EH (cell line): ENCODE data around the gene SERTAD2.
A peak's percentile ranks its signal among the peaks of the same experiment; 100 is the strongest.

Experiments used
- DNase-seq: peaks from one replicate; pipeline ENCODE4 v3.0.0-alpha.2; 2015; ENCODE audit warnings: low read depth

Gene SERTAD2

DNA sequence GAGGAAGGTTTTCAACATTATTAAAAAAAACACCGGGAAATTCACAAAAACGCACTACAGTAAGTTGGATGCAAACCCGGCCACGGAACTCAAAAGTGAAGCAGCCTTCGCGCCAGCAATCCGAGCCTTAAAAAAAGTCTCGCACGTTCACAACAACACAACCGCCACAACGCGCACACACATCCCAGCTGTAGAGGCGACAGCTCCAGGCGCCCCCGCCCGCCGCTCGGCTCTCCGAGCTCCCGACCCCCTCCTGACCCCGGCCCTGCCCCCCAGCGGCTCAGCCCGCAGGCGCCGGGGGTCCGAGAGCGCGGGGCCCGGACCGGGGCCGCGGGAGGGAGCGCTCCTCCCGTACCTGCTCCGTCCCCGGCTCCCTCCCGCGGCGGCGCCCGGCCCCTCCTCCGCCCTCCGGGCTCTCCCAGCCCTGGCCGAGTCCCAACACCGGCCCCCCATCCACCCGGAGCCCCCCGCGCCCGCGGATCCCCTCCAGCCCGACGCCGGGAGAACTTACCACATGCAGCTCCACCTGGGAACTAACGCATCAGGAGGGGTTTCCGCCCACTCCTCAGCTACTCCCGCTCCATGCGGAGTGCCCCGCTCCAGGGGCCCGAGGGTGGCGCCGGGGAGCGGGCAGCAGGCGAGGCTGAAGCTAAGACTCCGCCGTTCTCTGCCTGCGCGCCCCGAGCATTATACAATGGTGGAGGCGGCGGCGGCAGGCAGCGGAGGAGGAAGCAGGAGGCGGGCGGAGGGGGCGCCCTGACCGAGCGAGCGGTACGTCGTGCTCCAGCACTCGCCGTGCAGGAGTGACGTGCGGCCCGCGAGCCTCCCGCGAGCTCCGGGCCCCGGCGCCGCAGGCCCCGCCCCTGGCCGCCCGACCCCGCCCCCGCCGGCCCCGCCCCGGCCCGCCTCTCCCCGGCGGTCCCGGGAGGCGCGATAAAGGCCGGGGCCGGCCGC lies at the start of gene SERTAD2:
SERTAD2 (minus strand) TSS at position 805 of the 954 bp plus-strand sequence. CDS start 17,042 bp downstream, outside the sequence.
- peak; percentile 91 for DNase-seq

GRCh38 chr2:64700133-64700809 lies 46.6 kb upstream of the SERTAD2 start:
- peak; percentile 56 for DNase-seq

GRCh38 chr2:64699712-64700111 lies 46.0 kb upstream of the SERTAD2 start:
- DNase-seq: no peak

- DNase-seq: peak; percentile 96
Observed at GRCh38 chr2:64698668-64699444, 45.1 kb upstream of the SERTAD2 start.

- no peak for DNase-seq
Observed at GRCh38 chr2:64698177-64698643, 44.5 kb upstream of the SERTAD2 start.

DNA sequence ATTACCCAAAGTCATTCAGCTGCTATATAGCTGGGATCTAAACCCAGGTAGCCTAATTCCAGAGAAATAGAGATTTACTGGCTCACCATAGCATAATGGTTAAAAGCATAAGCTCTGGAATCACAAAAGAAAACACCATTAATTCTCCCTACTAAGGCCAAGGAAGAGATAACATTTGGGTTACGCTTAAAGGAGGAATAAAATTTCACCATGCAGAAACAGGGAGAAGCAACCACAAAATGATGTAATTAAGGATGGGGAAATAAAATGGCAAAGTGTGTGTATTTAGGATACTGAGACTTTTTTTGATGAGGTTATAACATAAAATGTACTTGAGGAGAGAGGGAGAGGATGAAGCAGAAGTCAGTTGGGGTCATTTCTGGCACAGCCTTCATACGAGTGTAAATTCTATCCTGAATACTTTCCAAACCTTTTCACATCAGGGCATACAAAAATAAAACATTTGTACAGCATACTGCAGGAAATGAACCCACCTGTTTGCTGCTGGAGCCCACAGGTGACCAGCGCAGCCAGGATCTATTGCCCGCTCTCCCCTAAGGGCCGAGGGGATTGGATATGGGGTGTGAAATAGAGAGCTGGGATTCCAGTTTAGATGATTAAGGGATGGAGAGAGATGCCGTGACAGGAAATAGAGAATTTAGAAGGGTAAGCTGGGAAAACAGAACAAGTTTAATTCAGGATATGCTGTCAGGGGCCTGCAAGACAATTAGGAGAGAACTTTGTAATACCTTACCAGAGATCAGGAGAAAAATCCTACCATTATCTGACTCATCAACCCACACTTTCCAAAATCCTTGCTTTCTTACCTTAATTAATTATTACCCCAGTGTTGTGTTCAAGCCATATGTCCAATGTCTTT lies 43.8 kb upstream of the SERTAD2 start:
- DNase-seq: peak; percentile 51

DNA sequence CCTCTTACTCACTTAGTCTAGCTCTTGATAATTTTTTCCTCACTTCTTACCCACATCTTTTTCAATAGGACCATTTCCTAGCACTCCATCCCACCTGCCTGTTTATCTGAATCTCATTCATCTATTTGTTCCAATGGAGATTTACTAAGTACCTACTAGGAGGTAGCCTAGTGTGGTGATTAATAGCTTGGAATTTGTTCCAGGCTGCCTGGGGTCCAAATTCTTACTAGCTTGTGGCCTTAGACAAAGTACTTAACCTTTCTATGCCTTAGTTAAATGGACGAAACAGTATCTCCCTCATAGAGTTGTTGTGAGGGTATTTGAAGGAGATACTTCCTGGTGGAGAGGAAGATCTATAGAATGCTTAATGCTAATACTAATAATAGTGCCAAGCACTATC lies 42.9 kb upstream of the SERTAD2 start:
- DNase-seq: no peak

DNA sequence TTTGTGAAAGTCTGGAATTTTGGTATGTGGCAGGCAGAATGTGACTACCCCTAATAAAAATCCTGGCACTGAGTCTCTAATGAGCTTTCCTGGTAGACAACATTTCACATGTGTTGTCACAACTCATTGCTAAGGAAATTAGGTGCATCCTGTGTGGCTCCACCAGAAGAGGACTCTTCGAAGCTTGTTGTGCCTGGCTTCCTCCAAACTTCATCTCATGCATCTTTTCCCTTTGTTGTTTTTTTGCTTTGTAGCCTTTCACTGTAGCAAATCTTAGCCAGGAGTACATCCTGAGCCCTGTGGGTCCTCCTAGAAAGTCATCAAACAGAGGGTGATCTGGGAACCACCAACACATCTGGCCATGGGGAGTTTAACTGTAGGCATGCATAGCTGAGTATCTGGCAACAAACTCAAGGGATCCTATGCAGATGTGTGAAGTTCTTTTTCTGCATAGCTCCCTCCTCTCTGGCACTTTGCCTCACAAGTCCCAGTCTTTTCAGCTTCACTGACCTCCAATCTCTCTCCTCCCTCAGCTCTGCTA lies 42.1 kb upstream of the SERTAD2 start:
- peak; percentile 60 for DNase-seq

DNA sequence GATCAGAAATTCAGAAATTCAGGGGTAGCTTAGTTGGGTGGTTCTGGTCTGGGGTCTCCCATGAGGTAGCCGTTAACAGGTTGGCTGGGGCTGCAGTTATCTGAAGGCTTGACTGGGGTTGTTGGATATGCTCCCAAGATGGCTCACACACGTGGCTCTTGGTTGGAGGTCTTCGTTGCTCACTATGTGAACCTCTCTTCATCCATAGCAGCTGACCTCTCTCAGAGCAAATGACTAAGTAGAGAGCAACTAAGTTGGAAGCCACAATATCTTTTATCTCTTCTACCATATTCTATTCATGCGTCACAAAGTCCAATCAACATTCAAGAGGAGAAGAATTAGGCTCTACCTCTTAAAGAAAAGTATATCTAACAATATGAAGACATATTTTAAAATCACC lies 38.7 kb upstream of the SERTAD2 start:
- peak; percentile 76 for DNase-seq

DNA sequence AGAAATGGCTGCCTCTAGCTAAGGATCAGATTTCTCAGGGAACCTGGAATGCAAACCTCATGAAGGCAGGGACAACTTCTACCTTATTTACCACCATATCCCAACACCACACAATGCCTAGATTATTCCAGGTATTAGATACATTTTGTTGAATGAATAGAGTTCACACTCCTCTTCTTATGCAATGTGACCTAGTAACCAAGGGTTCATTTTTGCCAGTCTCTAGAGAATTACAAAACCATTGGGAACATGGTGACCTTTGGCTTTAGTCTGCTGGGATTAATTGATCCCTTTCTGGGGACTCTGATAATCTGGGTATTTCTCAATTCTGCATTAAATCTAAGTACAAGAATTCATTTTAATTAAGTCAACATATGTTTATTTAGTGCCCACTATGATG lies 35.2 kb upstream of the SERTAD2 start:
- no peak for DNase-seq

- no peak for DNase-seq
Observed at GRCh38 chr2:64686283-64686956, 32.7 kb upstream of the SERTAD2 start.

- DNase-seq: peak; percentile 64
Observed at GRCh38 chr2:64685430-64685829, 31.7 kb upstream of the SERTAD2 start.

DNA sequence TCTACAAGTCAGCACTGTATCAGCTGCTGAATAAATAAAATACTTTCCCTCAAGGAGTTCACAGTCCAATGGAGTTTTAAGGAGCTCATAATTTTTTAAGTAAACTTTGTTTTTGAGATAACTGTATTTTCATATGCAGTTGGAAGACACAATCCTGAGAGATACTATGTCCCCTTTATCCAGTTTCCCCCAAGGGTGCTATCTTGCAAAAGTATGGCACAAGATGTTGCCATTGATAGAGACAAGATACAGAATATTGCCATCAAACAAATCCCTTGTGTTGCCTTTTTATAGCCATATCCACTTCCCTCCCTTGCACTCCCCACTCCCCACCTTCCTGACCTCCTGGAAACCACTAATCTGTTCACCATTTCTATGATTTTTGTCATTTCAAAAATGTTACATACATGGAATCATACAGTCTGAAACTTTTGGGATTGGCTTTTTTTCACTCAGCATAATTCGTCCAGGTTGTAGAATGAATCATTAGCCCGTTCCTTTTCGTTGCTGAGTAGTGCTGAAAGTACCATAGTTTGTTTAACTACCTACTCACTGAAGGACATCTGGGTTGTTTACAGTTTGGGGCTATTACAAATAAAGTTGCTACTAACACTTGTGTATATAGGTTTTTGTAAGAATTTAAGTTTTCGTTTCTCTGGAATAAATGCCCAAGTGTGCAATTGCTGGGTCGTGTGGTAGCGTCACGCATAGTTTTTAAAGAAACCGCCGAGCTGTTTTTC lies 30.2 kb upstream of the SERTAD2 start:
- no peak for DNase-seq

DNA sequence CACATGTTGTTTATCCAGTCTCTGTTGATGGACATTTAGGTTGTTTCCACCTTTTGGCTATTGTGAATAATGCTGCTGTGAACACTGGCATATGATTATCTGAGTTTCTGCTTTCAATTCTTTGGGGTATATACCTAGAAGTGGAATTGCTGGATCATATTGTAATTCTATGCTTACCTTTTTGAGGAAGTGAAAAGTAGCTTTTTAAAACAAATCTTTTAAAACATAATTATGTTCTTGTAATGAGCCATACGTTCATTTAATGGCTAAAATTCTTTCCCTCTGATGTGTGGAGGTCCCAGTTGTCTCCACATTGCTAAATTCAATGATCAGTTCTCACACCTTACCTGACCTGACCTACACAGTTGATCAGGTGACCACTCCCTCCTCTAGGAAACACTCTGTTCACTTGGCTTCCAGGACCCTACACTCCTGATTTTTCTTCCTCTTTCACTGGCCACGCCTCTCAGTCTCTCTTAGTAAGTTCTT lies 27.8 kb upstream of the SERTAD2 start:
- no peak for DNase-seq

GRCh38 chr2:64679673-64680425 lies 26.1 kb upstream of the SERTAD2 start:
- DNase-seq: no peak

DNA sequence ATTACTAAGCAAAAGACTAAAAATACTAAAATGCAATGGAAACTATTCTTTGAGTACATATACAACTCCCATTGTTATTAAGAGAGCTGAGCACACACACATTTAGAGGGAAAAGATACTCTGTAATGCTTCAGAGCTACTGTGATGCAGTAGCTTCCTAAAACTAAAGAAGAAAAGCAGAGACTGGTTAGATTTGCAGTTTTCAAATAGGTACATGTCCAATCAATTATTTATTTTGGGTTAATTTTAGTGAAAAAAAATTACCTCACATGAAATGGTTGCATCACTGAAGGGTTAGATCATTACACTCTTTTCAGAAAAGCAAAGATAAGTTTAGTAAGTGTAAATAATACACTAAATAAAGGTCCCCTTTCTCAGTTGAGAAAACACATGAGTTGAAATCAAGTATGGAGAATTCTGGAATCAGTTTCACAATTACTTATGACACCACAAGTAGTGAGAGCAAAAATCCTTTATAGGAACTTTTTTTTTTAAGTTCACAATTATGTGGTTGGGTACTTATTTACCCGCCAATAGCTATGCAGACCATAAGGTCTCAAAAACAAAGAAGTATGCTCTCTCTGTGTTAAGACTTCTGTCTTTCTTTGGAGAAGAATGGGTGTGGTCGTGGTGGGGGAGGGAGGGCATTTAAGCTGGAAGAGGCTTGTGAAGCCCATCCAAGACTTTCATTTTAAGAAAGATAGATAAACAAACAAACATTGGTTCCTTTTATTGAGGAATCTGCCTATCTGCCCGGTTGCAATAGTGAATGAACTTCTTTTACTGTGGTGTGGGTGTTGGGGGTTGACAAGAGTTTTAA lies 25.3 kb upstream of the SERTAD2 start:
- DNase-seq: no peak

DNA sequence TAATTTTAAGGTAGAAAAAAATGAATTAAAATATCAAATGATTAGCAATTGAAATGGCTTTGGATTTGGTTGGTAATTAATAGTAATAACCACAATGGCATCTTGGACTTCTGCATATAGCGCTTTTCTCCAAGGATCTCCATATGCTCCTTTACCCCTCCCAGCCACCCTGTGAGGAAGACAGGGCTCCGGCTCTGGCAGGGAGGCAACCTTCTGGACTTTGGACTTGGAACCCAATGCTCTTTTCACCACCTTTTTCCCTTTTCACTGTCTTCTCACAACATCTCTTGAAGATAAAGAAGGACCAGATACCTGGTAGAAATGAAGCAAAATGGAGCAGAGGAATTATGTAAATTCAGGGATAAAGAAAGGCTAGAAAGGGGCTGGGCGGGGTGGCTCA lies 23.8 kb upstream of the SERTAD2 start:
- no peak for DNase-seq

- peak; percentile 46 for DNase-seq
Observed at GRCh38 chr2:64675860-64676259, 22.1 kb upstream of the SERTAD2 start.
